ENCODE measurements around the gene NUBP2. TPM values are rescaled to one million over a fixed set of nuclear protein-coding genes. Genes with fewer than 3 reads are reported as not detected.
"Not testable (repeated sequence)": the region's sequence is repeated elsewhere in the genome, so short reads cannot be mapped to it uniquely, and the experiment has no call there.

Gene NUBP2
- total RNA-seq, 2 experiments from 2014 or later = 45.9 to 48.0 TPM

- H3K9me3 Mint-ChIP-seq = peaks cover 2% of the 10 kb centered on the region
- intact Hi-C loops (cut with micrococcal nuclease) = no loop called here
- H3K4me1 Mint-ChIP-seq (ENCODE audit: low read depth) = no peaks in the 10 kb centered on the region
- no peak overlapping the region for H3K4me3 Mint-ChIP-seq
- ChIA-PET POLR2A (interaction anchor here (0.6 to 1.2 kb wide), 2 partner anchors 12 to 224 kb away, joined by 3 read pairs; no protein-coding TSS in a partner anchor), CTCF (no interaction called here)
- H3K27me3 Mint-ChIP-seq = no peaks in the 10 kb centered on the region
- peaks cover 6% of the 10 kb centered on the region for H3K36me3 Mint-ChIP-seq
- H3K27ac Mint-ChIP-seq = no peak overlapping the region
- DNase-seq = no peak
Measured at GRCh38 chr16:1791943-1792812, 9.4 kb downstream of the NUBP2 start.

GRCh38 chr16:1792836-1793577, 10.2 kb downstream of the NUBP2 start:
- peaks cover 7% of the 10 kb centered on the region for H3K36me3 Mint-ChIP-seq
- H3K27me3 Mint-ChIP-seq = no peaks in the 10 kb centered on the region
- H3K9me3 Mint-ChIP-seq = peaks cover 7% of the 10 kb centered on the region
- ChIA-PET POLR2A (interaction anchor here (0.6 to 1.2 kb wide), 2 partner anchors 13 to 223 kb away, joined by 3 read pairs; no protein-coding TSS in a partner anchor), CTCF (no interaction called here)
- no peak overlapping the region for H3K4me3 Mint-ChIP-seq
- no peaks in the 10 kb centered on the region for H3K4me1 Mint-ChIP-seq (ENCODE audit: low read depth)
- intact Hi-C loops (cut with micrococcal nuclease) = no loop called here
- DNase-seq = no peak
- H3K27ac Mint-ChIP-seq = no peak overlapping the region

GRCh38 chr16:1793578-1794220, 10.9 kb downstream of the NUBP2 start, which contains the start of gene IGFALS:
TSS of gene IGFALS (minus strand) at chr16:1793705. CDS start at chr16:1793652, 53 bp downstream.
- Mint-ChIP-seq H3K4me1 (ENCODE audit: low read depth) (no peaks in the 10 kb centered on the region), H3K9me3 (peaks cover 8% of the 10 kb centered on the region), H3K27ac (no peak within 1 kb of the TSS), H3K27me3 (no peaks in the 10 kb centered on the region), H3K36me3 (peaks cover 7% of the 10 kb centered on the region), H3K4me3 (no peak within 1 kb of the TSS)
- DNase-seq = no peak
- POLR2A ChIA-PET = interaction anchor here (1.2 kb wide), 1 partner anchor 13 kb away, joined by 3 read pairs; no protein-coding TSS in a partner anchor
- CTCF ChIA-PET = no interaction called here
- intact Hi-C loops (cut with micrococcal nuclease) = no loop called here

- Mint-ChIP-seq H3K9me3 (peaks cover 15% of the 10 kb centered on the region), H3K4me3 (no peak overlapping the region), H3K27ac (no peak overlapping the region), H3K27me3 (no peaks in the 10 kb centered on the region), H3K36me3 (peaks cover 4% of the 10 kb centered on the region), H3K4me1 (ENCODE audit: low read depth) (no peaks in the 10 kb centered on the region)
- ChIA-PET CTCF (no interaction called here), POLR2A (no interaction called here)
- no peak for DNase-seq
- intact Hi-C loops (cut with micrococcal nuclease) = no loop called here
Measured at GRCh38 chr16:1794221-1794871, 11.6 kb downstream of the NUBP2 start.

GRCh38 chr16:1794908-1795666, 12.3 kb downstream of the NUBP2 start:
- DNase-seq = no peak
- H3K4me3 Mint-ChIP-seq = no peak overlapping the region
- ChIA-PET POLR2A (no interaction called here), CTCF (no interaction called here)
- no peak overlapping the region for H3K27ac Mint-ChIP-seq
- H3K27me3 Mint-ChIP-seq = no peaks in the 10 kb centered on the region
- H3K36me3 Mint-ChIP-seq = peaks cover 5% of the 10 kb centered on the region
- H3K9me3 Mint-ChIP-seq = peaks cover 22% of the 10 kb centered on the region
- intact Hi-C loops (cut with micrococcal nuclease) = no loop called here
- H3K4me1 Mint-ChIP-seq (ENCODE audit: low read depth) = no peaks in the 10 kb centered on the region

- H3K4me3 Mint-ChIP-seq; H3K4me1 Mint-ChIP-seq (ENCODE audit: low read depth); POLR2A ChIA-PET; intact Hi-C loops (cut with micrococcal nuclease); H3K27me3 Mint-ChIP-seq; H3K27ac Mint-ChIP-seq; DNase-seq; H3K36me3 Mint-ChIP-seq: not testable (repeated sequence)
- peaks cover 25% of the 10 kb centered on the region for H3K9me3 Mint-ChIP-seq
- CTCF ChIA-PET = interaction anchor here (1.3 kb wide), 1 partner anchor 25 kb away, joined by 3 read pairs; no protein-coding TSS in a partner anchor
Measured at GRCh38 chr16:1799263-1799662, 16.5 kb downstream of the NUBP2 start.

- no peaks in the 10 kb centered on the region for H3K27me3 Mint-ChIP-seq
- no peak overlapping the region for H3K4me3 Mint-ChIP-seq
- no peaks in the 10 kb centered on the region for H3K4me1 Mint-ChIP-seq (ENCODE audit: low read depth)
- CTCF ChIA-PET = interaction anchor here (1.3 kb wide), 1 partner anchor 27 kb away, joined by 3 read pairs; no protein-coding TSS in a partner anchor
- H3K36me3 Mint-ChIP-seq = peaks cover 6% of the 10 kb centered on the region
- DNase-seq = no peak
- H3K27ac Mint-ChIP-seq = no peak overlapping the region
- intact Hi-C loops (cut with micrococcal nuclease) = no loop called here
- H3K9me3 Mint-ChIP-seq = peaks cover 25% of the 10 kb centered on the region
- POLR2A ChIA-PET = no interaction called here
Measured at GRCh38 chr16:1800701-1801100, 17.9 kb downstream of the NUBP2 start.

GRCh38 chr16:1807626-1808025, 24.9 kb downstream of the NUBP2 start:
- ChIA-PET POLR2A (no interaction called here), CTCF (no interaction called here)
- DNase-seq = no peak
- H3K27me3 Mint-ChIP-seq = no peaks in the 10 kb centered on the region
- peaks cover 18% of the 10 kb centered on the region for H3K36me3 Mint-ChIP-seq
- H3K9me3 Mint-ChIP-seq = peaks cover 3% of the 10 kb centered on the region
- peaks cover under 1% of the 10 kb centered on the region for H3K4me1 Mint-ChIP-seq (ENCODE audit: low read depth)
- no peak overlapping the region for H3K4me3 Mint-ChIP-seq
- intact Hi-C loops (cut with micrococcal nuclease) = no loop called here
- no peak overlapping the region for H3K27ac Mint-ChIP-seq

GRCh38 chr16:1808691-1809090, 25.9 kb downstream of the NUBP2 start:
- DNase-seq = no peak
- Mint-ChIP-seq H3K27ac (no peak overlapping the region), H3K4me1 (ENCODE audit: low read depth) (peaks cover 8% of the 10 kb centered on the region), H3K36me3 (peaks cover 19% of the 10 kb centered on the region), H3K9me3 (peaks cover 3% of the 10 kb centered on the region), H3K4me3 (no peak overlapping the region), H3K27me3 (no peaks in the 10 kb centered on the region)
- intact Hi-C loops (cut with micrococcal nuclease) = no loop called here
- CTCF ChIA-PET = no interaction called here
- POLR2A ChIA-PET = no interaction called here

GRCh38 chr16:1809281-1809801, 26.6 kb downstream of the NUBP2 start:
- DNase-seq = no peak
- no peak overlapping the region for H3K27ac Mint-ChIP-seq
- no peak overlapping the region for H3K4me3 Mint-ChIP-seq
- intact Hi-C loops (cut with micrococcal nuclease) = no loop called here
- H3K27me3 Mint-ChIP-seq = no peaks in the 10 kb centered on the region
- POLR2A ChIA-PET = no interaction called here
- CTCF ChIA-PET = no interaction called here
- peaks cover 3% of the 10 kb centered on the region for H3K9me3 Mint-ChIP-seq
- H3K4me1 Mint-ChIP-seq (ENCODE audit: low read depth) = peaks cover 8% of the 10 kb centered on the region
- peaks cover 19% of the 10 kb centered on the region for H3K36me3 Mint-ChIP-seq

GRCh38 chr16:1810106-1810505, 27.3 kb downstream of the NUBP2 start:
- POLR2A ChIA-PET = no interaction called here
- H3K27ac Mint-ChIP-seq = no peak overlapping the region
- intact Hi-C loops (cut with micrococcal nuclease) = no loop called here
- CTCF ChIA-PET = no interaction called here
- peaks cover 21% of the 10 kb centered on the region for H3K36me3 Mint-ChIP-seq
- H3K27me3 Mint-ChIP-seq = no peaks in the 10 kb centered on the region
- H3K9me3 Mint-ChIP-seq = peaks cover 3% of the 10 kb centered on the region
- DNase-seq = no peak
- H3K4me3 Mint-ChIP-seq = no peak overlapping the region
- H3K4me1 Mint-ChIP-seq (ENCODE audit: low read depth) = peaks cover 8% of the 10 kb centered on the region

All from activated CD4-positive, alpha-beta memory T cell treated with anti-CD3 and anti-CD28 coated beads for 36 hours (primary cell).